Astrocyte (in vitro differentiated cells and primary cell): Measurements from ENCODE around the gene ESRRA.

Source experiments
- EZH2 ChIP-seq: IDR thresholded peaks from 2 replicates; pipeline ENCODE4 v1.6.1; 2012; ENCODE audit warnings: mild to moderate bottlenecking, low read length, inconsistent platforms; ENCODE audit not compliant: insufficient read depth
- TF ChIP-seq, protein P1 (sequence below): IDR thresholded peaks from 2 replicates; pipeline ENCODE4 v1.5.1; 2011; ENCODE audit warnings: low read depth, mild to moderate bottlenecking, inconsistent platforms, low read length, moderate library complexity; ENCODE audit not compliant: insufficient read depth

DNA sequence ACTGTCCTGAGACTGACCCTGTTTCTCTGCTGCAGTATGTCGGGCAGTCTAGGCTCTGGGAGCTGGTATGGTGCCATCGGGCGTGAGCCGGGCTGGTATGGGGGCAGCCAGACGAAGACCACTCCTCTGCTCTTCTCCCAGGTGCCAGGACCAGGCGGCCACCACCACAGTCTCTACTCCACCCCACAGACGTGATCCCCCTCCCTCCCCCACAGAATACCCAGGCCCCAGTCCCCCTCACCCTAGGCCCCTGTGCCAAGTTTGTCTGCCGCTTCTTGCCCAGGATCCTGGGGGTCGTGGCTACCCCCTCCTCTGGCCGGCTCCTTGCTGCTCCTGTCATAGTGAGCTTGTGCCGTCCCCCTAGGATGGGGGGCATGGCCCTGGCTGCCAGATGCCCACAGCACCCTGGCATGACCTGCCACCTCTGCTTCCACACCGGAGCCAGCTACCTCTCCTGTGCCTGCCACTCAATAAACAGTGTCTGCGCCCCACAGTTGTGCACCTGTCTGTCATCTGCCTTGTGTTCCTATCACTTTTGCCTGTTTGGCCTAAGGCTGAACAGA lies 16.2 kb upstream of the ESRRA start:
- no peak for TF ChIP-seq EZH2
- TF ChIP-seq, protein P1, sequence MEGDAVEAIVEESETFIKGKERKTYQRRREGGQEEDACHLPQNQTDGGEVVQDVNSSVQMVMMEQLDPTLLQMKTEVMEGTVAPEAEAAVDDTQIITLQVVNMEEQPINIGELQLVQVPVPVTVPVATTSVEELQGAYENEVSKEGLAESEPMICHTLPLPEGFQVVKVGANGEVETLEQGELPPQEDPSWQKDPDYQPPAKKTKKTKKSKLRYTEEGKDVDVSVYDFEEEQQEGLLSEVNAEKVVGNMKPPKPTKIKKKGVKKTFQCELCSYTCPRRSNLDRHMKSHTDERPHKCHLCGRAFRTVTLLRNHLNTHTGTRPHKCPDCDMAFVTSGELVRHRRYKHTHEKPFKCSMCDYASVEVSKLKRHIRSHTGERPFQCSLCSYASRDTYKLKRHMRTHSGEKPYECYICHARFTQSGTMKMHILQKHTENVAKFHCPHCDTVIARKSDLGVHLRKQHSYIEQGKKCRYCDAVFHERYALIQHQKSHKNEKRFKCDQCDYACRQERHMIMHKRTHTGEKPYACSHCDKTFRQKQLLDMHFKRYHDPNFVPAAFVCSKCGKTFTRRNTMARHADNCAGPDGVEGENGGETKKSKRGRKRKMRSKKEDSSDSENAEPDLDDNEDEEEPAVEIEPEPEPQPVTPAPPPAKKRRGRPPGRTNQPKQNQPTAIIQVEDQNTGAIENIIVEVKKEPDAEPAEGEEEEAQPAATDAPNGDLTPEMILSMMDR: no peak
